ENCODE results near the gene IFIT1B.
"Not testable (repeated sequence)": the region's sequence is repeated elsewhere in the genome, so short reads cannot be mapped to it uniquely, and the experiment has no call there.

GRCh38 chr10:89412276-89412675 lies 34.4 kb downstream of the IFIT1B start:
- not testable (repeated sequence) for TF ChIP-seq IRF2 (CRISPR knock-in tag; IDR thresholded peaks at IDR 0.05; ENCODE audit: borderline replicate concordance, low read depth); ZMAT4 (CRISPR knock-in tag; IDR thresholded peaks at IDR 0.05); E2F5 (CRISPR knock-in tag; IDR thresholded peaks at IDR 0.05); CBFB (CRISPR knock-in tag; IDR thresholded peaks at IDR 0.05; ENCODE audit: low read depth); CREB1 (CRISPR knock-in tag; IDR thresholded peaks at IDR 0.05); MYBL2 (CRISPR knock-in tag; IDR thresholded peaks at IDR 0.05); MAX (CRISPR knock-in tag; IDR thresholded peaks at IDR 0.05); JUN (CRISPR knock-in tag; IDR thresholded peaks at IDR 0.05)
- TF ChIP-seq, protein P1, sequence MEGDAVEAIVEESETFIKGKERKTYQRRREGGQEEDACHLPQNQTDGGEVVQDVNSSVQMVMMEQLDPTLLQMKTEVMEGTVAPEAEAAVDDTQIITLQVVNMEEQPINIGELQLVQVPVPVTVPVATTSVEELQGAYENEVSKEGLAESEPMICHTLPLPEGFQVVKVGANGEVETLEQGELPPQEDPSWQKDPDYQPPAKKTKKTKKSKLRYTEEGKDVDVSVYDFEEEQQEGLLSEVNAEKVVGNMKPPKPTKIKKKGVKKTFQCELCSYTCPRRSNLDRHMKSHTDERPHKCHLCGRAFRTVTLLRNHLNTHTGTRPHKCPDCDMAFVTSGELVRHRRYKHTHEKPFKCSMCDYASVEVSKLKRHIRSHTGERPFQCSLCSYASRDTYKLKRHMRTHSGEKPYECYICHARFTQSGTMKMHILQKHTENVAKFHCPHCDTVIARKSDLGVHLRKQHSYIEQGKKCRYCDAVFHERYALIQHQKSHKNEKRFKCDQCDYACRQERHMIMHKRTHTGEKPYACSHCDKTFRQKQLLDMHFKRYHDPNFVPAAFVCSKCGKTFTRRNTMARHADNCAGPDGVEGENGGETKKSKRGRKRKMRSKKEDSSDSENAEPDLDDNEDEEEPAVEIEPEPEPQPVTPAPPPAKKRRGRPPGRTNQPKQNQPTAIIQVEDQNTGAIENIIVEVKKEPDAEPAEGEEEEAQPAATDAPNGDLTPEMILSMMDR (IDR thresholded peaks at IDR 0.05) = not testable (repeated sequence)
- TF ChIP-seq, protein P2, sequence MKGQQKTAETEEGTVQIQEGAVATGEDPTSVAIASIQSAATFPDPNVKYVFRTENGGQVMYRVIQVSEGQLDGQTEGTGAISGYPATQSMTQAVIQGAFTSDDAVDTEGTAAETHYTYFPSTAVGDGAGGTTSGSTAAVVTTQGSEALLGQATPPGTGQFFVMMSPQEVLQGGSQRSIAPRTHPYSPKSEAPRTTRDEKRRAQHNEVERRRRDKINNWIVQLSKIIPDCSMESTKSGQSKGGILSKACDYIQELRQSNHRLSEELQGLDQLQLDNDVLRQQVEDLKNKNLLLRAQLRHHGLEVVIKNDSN (CRISPR knock-in tag; IDR thresholded peaks at IDR 0.05) = not testable (repeated sequence)
- TF ChIP-seq, protein P3, sequence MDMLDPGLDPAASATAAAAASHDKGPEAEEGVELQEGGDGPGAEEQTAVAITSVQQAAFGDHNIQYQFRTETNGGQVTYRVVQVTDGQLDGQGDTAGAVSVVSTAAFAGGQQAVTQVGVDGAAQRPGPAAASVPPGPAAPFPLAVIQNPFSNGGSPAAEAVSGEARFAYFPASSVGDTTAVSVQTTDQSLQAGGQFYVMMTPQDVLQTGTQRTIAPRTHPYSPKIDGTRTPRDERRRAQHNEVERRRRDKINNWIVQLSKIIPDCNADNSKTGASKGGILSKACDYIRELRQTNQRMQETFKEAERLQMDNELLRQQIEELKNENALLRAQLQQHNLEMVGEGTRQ (CRISPR knock-in tag; IDR thresholded peaks at IDR 0.05) = not testable (repeated sequence)
- TF ChIP-seq, protein P4, sequence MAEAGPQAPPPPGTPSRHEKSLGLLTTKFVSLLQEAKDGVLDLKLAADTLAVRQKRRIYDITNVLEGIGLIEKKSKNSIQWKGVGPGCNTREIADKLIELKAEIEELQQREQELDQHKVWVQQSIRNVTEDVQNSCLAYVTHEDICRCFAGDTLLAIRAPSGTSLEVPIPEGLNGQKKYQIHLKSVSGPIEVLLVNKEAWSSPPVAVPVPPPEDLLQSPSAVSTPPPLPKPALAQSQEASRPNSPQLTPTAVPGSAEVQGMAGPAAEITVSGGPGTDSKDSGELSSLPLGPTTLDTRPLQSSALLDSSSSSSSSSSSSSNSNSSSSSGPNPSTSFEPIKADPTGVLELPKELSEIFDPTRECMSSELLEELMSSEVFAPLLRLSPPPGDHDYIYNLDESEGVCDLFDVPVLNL (CRISPR knock-in tag; IDR thresholded peaks at IDR 0.05; ENCODE audit: borderline replicate concordance, low read depth) = not testable (repeated sequence)

All from WTC11 (cell line).